HUDEP-2 (cell line): ENCODE results near the gene MED29.

Experiments
- DNase-seq, 76 experiments: peaks; one replicate each; lab custom pipeline; 2025; ENCODE audit not compliant: unreplicated experiment in 76 of 76; lab: John Stamatoyannopoulos, UW

MED29 gene

DNA sequence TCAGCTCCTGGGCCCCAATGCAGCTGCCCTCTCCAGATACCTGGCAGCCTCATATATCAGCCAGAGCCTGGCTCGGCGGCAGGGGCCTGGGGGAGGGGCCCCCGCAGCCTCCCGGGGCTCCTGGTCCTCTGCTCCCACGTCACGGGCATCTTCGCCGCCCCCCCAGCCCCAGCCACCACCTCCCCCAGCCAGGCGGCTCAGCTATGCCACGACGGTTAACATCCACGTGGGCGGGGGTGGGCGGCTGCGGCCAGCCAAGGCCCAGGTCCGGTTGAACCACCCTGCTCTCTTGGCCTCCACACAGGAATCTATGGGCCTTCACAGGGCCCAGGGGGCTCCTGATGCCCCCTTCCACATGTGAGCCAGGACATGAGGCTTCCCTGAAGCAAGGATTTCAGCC is 33.8 kb downstream of the MED29 start:
- DNase-seq: no peak

DNA sequence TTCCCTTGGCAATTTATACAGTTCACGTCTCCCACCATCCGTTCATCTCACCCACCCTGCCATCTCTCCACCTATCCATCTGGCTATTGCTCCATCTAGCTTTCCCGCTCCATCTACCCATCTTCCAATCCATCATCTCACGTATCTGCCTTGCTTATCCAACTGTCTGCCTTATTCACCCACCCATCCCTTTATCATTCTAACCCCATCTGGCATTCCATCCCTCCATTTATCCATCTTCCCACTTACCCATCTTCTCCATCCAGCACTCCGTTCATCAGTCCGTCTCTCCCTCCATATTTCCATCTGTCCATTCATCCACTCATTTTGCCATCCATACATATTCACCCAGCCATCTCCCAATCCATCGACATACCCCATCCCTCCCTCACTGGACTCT is 34.6 kb downstream of the MED29 start:
- no peak for DNase-seq

DNA sequence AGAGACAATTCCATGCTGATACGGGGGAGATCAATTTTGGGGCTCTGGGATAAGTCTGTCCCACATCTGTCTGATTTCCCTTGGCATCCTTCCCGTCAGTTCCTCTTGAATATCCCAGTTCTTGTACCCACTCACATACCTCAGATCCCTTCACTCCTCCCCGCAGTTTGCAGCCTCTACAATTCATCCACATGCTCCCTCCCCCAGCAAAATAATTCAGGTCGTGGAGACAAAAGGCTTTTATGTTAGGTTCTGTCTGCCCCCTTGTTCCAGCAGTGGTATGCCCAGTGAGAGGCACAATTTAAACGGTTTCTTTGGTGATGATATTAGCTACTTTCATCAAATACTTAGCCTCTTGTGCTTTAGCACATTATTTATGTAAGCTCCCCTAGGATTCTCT is 35.0 kb downstream of the MED29 start:
- DNase-seq: no peak

DNA sequence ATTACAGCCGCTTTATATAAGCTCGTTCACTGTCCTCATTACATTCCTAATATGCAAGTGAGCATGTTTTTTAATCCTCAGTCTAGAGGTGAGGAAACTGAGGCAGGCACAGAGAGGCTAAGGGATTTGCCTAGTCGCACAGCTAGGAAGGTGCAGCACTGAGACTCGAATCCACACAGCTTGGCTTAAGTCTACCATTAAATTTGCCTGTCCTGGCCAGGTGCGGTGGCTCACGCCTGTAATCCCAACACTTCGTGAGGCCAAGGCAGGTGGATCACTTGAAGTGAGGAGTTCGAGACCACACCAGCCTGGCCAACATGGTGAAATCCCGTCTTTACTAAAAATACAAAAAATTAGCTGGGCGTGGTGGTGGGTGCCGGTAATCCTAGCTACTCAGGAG is 36.5 kb downstream of the MED29 start:
- no peak for DNase-seq

DNA sequence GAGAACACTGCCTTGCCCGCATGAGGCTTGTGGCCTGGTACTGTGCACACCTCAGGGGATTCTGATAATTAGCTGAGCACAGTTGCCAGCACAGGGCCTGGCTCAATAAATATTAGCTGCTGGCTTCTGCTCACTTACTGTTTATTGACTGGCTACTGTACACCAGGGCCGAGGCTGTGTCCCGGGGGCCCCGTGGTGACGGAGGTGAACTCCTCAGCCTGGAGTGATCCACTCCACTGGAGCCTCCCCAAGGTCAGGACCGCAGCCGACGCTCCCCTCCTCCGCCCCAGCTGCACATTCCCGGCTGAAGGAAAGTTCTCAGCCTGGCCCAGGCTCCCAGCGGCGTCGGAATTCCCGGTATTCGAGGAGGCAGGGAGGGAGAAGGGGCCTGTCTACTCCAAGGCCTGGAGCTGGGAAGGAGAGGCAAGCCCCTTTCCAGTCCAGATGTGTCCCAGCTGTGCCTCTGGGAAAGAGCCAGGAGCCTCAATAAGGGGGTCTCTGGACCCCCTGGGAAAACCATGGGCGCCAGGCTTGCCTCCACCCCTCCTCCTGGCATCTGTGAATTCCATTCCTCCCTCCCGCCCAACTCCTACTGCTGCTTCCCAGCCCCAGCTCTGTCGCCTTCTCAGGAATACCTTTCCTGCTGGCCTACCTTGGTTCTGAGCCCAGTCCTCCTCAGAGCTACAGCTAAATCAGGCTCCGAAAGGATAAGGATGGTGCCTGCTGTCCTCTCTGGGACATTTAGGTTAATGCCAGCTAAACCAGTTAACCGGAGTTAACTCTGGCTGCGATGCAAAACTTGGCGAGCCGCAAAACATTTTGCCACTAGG is 37.3 kb downstream of the MED29 start:
- DNase-seq: no peak

DNA sequence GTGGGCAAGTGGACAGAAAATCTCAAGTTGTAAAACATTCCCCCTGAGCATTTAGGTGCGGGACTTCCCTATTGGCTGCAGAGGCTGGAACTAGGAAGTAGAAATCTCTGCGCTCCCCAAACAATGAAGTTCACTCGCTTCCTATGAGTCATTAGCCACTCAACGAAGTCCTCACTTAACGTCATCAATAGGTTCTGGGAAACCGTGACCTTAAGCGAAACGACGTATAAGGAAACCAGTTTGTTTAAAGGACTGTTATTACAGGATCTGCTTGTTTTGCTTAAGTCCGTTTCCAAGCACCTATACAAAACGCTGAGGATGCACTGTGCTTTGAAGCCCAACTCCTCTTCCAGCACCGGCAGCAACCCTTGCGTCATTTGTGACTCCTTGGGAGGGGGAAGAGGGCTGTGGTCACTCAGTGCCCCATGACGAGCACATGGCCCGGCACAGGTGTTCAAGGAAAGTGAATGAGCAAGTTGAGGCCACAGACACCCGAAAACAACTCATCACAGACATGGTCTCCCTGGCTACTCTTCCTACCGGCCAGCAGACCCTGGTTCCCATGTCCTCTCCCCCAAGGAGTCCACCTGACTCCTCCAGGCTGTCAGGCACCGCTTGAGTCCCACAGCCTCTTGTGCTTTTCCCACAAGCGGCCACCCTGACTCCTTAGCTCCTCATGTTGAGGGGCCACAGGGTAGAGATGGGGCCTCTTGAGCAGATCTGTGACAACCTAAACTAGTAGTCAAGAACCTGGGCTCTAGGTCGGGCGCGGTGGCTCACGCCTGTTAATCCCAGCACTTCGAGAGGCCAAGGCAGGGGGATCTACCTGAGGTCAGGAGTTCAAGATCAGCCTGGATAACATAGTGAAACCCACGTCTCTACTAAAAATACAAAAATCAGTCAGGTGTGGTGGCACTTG is 39.8 kb downstream of the MED29 start:
- no peak for DNase-seq

DNA sequence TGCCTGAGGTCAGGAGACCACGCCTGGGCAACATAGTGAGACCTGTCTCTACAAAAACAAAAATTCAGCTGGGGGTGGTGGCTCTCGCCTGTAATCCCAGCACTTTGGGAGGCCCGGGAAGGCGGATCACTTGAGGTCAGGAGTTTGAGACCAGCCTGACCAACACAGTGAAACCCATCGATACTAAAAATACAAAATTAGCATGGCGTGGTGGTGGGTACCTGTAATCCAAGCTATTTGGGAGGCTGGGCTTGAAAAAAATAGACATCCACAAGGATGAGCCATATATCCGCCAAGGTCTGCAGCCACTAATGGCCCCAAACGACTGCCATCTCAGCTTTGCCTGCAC is 41.5 kb downstream of the MED29 start:
- no peak for DNase-seq

DNA sequence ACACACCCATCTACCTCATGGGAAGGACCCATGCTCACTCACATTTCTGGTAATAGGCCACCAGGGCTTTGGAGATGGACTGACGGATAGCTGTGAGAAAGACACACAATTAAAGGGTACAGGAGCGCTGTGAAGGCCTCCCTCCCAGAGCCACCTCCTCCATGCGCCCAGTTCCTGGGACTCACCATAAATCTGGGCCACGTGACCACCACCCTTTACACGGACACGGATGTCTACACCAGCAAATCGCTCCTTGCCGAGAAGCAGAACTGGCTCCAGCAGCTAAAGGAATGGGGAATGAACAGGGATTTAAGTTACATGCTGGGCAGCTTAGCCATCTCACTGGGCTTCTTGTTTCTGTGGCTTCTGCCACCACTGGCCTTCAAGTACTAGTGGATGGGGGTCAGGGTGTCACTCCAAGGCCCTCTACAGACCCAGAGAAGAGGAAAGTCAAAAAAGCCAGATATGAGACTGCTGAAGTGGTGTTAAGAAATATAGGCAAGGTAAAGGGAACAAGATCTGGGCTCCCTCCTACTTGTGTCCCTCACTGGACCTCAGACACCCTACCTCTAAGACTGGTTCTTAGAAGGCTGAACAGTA is 42.4 kb downstream of the MED29 start:
- no peak for DNase-seq

DNA sequence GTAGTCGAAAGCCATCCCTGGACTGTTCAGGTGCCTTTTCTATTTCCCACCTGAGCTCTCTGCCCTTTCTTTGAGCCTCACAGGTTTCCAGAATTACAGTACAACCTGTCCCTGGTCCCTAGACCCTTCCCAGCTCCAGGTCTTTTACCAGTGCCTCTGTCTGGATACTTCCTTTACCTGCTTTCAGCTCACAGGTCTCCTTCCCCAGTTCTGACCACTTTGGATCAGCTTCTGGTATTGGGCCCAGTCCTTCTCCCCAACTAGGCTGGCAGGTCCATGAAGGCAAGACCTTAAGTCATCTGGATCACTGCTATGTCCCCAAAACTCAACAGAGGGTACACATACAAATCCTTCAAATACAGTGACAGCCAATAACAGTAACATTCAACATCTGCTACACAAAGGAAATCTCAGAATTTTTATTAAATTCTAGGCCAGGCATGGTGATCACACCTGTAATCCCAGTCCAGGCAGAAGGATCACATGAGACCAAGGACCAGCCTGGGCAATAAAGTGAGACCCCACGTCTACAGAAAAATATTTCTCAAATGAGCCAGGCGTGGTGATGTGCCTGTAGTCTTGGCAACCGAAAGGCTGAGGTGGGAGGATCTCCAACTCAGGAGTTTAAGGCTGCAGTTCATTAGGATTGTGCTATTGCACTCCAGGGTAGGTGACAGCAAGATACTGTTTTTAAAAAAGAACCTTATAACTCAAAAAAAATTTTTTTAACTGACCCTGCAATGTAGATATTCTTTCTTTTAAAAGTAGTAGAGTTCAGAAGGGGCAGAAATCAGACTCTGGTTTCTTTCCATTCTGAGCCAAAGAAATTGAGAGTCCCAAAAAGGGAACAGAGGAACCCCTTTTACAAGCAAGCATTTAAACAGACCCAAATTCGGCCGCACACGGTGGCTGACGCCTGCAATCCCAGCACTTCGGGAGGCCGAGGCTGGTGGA is 43.2 kb downstream of the MED29 start:
- DNase-seq: peak in 3 of 76 experiments; percentile 11 to 27 (median 20)

DNA sequence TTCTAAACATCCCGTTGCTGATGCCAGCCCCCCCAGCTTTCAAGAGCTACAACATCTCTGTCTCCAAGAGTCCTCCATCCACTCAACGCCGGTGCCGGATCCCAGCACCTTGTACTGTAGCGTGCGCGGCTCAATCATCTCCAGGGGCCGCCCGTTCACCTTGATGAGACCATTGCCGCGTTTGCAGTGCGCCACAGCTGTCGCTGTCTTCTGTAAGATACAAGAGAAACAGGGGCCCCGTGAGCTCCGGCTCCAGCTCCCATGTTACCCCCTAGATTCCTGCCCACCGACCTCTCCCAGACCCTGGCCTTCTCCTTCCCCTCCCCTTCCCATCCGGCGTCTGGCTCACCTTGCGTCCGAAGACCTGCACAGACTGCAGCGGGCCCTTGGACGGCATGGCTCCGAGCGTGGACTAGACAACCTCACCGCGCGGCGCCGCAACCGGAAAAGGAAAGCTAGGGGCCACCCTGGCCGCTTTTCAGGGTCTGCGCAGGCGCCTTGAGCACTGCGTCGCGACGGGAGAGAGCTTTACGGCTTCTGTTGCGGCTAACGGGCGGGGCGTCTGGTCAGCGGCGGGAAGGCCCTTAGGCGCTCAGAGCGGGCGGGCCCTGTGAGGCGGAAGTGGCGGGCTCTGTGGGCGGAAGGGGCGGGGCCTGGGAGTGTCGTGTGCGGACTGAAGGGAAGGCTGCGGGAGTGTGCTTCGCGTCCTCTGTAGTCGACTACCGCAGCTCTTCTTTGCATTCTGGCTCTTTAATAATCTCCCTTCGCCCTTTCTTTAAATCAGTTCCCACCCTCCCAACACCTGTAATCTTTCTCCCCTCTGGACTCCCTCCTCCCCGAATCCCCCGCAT is 44.5 kb downstream of the MED29 start, which contains the start of gene RPS16:
Gene RPS16 (minus strand): TSS at position 451 of the 851 bp plus-strand sequence. CDS start 54 bp downstream, at position 397.
- peak; percentile 69 to 100 (median 99) for DNase-seq

DNA sequence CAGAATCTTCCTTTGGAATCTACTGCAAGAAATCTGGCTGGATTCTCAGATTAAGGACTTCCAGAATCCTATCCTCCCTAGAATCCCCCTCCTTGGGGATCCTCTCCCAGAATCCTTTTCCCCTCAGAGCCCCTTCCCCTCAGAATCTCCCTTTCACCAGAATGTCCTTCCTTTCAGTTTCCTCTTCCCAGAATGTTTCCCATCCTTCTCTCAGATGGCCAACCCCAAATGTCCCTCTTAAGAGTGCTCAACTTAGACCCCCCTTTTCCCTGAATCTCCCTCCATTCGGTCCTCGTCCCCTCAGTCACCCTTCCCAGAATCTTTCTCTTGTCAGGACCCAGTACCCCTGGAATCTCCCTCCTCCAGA is 45.2 kb downstream of the MED29 start:
- no peak for DNase-seq

DNA sequence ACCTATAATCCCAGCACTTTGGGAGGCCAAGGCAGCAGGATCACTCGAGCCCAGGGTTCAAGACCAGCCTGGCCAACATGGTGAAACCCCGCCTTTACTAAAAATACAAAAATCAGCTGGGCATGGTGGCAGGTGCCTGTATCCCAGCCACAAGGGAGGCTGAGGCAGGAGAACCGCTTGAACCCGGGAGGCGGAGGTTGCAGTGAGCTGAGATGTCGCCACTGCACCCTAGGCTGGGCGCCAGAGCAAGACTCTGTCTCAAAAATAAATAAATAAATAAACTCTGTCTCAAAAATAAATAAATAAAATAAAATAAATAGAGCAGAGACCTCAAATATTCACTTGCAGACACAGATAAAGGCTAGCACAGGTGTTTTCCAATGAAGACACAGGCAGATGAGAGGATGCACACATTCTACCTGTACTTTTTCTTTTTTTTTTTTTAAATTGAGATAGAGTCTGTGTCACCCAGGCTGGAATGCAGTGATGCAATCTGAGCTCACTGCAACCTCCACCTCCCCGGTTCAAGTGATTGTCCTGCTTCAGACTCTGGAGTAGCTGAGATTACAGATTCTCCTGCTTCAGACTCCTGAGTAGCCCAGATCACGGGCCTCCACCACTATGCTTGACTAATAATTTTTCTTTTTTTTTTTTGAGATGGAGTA is 47.2 kb downstream of the MED29 start:
- DNase-seq: no peak

DNA sequence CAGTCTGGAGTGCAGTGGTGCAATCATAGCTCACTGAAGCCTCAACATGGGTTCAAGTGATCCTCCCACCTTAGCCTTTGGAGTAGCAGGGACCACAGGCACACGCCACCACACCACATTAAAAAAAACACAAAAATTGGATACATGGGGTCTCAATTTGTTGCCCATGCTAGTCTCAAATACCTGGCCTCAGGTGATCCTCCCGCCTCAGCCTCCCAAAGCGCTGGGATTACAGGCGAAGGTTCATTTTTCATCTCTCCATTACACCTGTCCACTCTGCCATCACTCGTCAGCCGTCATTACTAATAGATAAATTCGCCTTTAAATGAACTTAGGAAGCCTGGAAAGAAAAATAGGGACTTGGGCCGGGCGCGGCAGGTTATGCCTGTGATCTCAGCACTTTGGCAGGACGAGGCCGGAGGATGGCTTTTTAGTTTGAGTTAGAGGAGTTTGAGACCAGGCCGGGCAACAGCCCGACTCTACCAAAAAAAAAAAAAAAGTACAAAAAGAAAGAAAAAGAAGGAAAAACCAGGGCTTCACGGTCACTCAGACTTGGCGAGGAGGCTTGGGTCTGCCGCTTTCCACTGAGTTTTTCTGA is 53.5 kb downstream of the MED29 start:
- peak in 6 of 76 experiments; percentile 10 to 57 (median 40) for DNase-seq

DNA sequence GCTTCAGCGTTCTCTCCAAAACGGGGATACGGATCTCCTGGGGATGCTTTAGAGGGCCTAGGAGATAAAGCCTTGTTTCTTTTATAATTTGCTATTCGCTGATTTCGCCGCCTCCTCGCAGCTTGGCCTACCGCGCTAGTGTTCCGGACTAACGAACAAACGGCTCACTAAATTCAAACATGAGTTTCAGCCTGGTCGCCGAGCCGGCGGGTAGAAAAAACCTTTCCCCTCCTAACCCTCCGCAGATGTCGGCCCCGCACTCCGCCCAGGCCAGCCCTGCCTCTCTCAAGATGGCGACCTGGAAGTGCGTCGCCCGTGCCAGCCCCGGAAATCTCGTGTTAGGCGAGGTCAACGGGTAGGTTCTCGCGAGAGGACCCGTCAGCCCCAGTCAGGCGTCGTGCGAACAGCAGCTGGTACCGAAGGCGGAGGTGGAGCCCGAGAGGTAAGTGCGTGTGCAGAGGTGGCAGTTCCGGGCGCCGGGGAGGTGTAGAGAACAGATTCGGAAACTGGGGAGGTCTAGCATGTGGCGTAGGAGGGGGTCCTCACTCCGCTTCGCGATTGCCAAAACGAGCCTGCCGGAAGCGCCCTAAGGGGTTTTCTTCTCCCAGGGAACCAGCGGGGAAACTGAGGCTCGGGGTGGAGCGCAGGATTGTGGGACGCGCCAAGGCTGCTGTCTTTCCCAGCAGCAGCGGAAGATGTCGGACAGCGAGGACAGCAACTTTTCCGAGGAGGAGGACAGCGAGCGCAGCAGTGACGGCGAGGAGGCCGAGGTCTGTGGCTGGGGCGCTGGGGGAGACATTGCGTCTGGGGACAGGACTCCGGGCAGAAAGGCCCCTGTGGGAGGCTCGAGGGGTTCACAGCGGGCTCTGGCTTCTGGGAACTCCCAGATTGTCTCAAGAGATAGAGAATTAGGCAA is 54.3 kb downstream of the MED29 start, which contains the start of gene SUPT5H:
Gene SUPT5H (plus strand): TSS at position 387 of the 916 bp plus-strand sequence. CDS start 309 bp downstream, at position 696.
- peak; percentile 48 to 99 (median 98) for DNase-seq

DNA sequence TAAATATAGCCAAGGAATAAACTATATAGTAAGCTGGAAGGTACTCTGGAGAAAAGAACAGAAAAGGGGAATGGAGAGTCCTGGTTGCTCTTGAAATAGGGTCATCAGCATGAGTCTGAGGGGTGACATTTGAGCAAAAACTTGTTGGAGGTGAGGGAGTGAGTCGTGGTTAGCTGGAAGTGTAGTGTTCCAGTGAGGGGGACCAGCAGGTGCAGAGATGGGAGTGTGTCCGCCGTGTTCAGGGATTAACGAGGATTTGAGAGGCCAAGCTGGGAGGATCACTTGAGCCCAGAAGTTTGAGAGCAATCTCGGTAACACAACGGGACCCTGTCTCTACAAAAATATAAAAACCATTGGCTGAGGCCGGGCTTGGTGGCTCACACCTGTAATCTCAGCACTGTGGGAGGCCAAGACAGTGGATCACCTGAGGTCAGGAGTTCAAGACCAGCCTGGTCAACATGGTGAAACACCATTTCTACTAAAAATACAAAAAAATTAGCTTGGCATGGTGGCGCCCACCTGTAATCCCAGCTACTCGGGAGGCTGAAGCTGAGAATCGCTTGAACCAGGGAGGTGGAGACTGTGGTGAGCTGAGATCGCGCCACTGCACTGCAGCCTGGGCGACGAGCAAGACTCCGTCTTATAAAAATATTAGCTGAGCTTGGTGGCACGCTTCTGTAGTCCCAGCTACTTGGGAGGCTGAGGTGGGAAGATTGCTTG is 55.3 kb downstream of the MED29 start:
- no peak for DNase-seq

DNA sequence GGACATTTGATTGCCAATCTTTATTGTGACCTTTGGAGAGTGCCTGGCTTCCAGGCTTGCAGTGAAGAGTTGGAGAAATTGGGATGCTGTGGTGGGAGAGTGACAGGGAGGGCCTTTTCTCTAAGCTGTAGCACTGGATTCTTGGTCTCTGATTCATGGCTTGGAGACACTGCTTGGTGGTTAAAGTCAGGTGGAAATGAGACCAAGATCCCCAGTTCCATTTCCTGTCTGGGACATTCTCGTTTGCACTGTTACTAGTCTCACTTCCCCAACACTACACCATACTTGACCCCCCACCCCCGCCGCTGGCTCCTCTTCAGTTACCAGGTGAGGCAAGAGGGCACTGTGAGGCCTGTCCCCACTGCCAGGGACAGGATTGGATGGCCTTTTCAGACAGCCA is 57.1 kb downstream of the MED29 start:
- DNase-seq: no peak
